Thoracic aorta (tissue), 2 donors: ENCODE results near the gene AHNAK2. TPM values are rescaled to one million over a fixed set of nuclear protein-coding genes. Genes with fewer than 3 reads are reported as not detected.

Source experiments
- ATAC-seq: fragments of 150-250 bp; one replicate; pipeline ENCODE4 v1.8.0; 2017; ENCODE audit warnings: low read depth; ENCODE audit not compliant: insufficient number of reproducible peaks, low FRiP score
- DNase-seq: peaks from one replicate; pipeline ENCODE4 v3.0.0-alpha.2; 2020; ENCODE audit warnings: low spot score
- H3K27ac ChIP-seq, 2 donors: fragments of 200-600 bp; sonication (generic); 1 replicate in 1 of 2; 2 replicates in 1 of 2; pipeline ENCODE4 v1.5.1; 2016; ENCODE audit warnings: mild to moderate bottlenecking in 2 of 2, moderate library complexity in 2 of 2
- H3K27me3 ChIP-seq: fragments of 200-600 bp; sonication (generic); replicated peaks from 2 replicates; pipeline ENCODE4 v1.6.0; 2016; ENCODE audit warnings: mild to moderate bottlenecking; ENCODE audit not compliant: insufficient read depth
- H3K36me3 ChIP-seq: fragments of 200-600 bp; sonication (generic); one replicate; pipeline ENCODE4 v1.5.1; 2016
- H3K4me1 ChIP-seq, 2 donors: fragments of 200-600 bp; sonication (generic); 1 replicate in 1 of 2; 2 replicates in 1 of 2; pipeline versions ENCODE4 v1.5.1 to v1.6.0; 2016; ENCODE audit warnings: low read depth in 2 of 2, mild to moderate bottlenecking in 1 of 2; ENCODE audit not compliant: control insufficient read depth in 1 of 2
- H3K4me3 ChIP-seq: fragments of 200-600 bp; sonication (generic); 2 replicates; pipeline ENCODE4 v1.5.1; 2016; ENCODE audit warnings: mild to moderate bottlenecking
- H3K9me3 ChIP-seq: fragments of 200-600 bp; sonication (generic); 2 replicates; pipeline ENCODE4 v1.5.1; 2016
- total RNA-seq, 2 donors: library from RNA; depleted of rRNA; stranded (reverse); fragments of >200 nt; gene quantifications; one replicate each; pipeline versions ENCODE4 v1.1.0 to v1.2.3, GENCODE V29; 2016
- TF ChIP-seq, protein P1 (sequence below): fragments of 200-600 bp; sonication (generic); IDR thresholded peaks from one replicate; pipeline ENCODE4 v1.5.1; 2019; ENCODE audit warnings: antibody characterized with exemption

AHNAK2 gene
- total RNA-seq, 2 donors from 2014 or later: 22.6 to 47.8 TPM

DNA sequence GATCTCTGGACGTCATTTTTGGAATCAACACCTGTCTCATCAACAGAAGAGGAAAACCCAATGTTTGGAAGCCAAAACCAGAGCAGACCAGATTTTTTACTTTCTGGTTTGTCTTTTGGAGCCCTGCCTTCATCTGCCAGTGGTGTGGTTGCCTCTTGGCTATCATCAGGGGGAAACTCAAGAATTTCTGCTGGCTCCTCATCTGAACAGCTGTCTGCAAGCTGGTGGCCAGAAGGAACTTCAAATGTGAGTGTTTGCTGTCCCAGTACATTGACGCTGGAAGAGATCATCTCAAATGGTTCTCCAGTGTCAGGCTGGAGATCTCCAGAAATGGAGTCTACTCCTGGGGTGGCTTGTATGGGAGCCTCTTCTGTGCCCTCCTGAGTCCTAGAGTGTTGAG lies 39.7 kb downstream of the AHNAK2 start:
- no peaks in the 10 kb centered on the region for H3K9me3 ChIP-seq
- ATAC-seq (no peak), DNase-seq (no peak)
- peaks cover 0 to 8% of the 10 kb centered on the region in 2 donors for H3K4me1 ChIP-seq
- no peaks in the 10 kb centered on the region for H3K27me3 ChIP-seq
- no peak overlapping the region for H3K27ac ChIP-seq
- H3K4me3 ChIP-seq: no peak overlapping the region
- H3K36me3 ChIP-seq: peaks cover 2% of the 10 kb centered on the region
- TF ChIP-seq, protein P1, sequence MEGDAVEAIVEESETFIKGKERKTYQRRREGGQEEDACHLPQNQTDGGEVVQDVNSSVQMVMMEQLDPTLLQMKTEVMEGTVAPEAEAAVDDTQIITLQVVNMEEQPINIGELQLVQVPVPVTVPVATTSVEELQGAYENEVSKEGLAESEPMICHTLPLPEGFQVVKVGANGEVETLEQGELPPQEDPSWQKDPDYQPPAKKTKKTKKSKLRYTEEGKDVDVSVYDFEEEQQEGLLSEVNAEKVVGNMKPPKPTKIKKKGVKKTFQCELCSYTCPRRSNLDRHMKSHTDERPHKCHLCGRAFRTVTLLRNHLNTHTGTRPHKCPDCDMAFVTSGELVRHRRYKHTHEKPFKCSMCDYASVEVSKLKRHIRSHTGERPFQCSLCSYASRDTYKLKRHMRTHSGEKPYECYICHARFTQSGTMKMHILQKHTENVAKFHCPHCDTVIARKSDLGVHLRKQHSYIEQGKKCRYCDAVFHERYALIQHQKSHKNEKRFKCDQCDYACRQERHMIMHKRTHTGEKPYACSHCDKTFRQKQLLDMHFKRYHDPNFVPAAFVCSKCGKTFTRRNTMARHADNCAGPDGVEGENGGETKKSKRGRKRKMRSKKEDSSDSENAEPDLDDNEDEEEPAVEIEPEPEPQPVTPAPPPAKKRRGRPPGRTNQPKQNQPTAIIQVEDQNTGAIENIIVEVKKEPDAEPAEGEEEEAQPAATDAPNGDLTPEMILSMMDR: no peak

DNA sequence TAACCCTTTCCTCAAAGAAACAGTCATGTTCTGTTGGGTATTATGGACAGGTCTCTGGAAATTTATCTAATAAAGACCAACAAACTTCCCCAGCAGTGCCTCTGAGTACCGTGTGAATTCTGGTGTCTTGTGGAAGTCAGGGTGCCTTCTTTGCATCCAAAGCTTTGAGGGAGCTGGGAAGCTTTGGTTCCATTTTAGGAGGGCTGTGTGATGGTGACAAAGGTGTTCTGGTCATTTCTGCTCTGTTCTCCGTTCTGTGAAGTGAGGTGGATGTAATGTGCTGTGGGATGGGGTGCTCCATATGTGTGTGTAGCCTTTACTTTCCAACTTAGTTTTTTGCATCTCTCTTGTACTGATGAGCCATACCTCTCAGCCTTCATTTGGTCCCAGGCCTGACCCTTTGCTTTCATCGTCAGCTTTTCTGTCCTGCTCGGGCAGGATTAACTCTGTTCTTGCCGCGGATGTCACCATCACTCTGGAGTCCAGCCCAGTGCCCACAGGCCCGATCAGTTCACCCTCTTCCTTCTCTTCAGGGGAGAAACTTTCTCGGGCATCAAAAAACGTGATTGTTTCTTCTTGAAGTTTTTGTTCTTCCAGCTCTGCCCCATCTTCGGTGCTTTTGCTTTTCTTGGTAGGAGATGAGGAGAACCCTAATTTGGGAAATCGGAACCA lies 40.3 kb downstream of the AHNAK2 start:
- ATAC-seq (no peak), DNase-seq (no peak)
- H3K4me3 ChIP-seq: no peak overlapping the region
- no peak overlapping the region for H3K27ac ChIP-seq
- H3K4me1 ChIP-seq: peaks cover 0 to 9% of the 10 kb centered on the region in 2 donors
- peaks cover 2% of the 10 kb centered on the region for H3K36me3 ChIP-seq
- no peaks in the 10 kb centered on the region for H3K27me3 ChIP-seq
- no peaks in the 10 kb centered on the region for H3K9me3 ChIP-seq
- TF ChIP-seq, protein P1: no peak

DNA sequence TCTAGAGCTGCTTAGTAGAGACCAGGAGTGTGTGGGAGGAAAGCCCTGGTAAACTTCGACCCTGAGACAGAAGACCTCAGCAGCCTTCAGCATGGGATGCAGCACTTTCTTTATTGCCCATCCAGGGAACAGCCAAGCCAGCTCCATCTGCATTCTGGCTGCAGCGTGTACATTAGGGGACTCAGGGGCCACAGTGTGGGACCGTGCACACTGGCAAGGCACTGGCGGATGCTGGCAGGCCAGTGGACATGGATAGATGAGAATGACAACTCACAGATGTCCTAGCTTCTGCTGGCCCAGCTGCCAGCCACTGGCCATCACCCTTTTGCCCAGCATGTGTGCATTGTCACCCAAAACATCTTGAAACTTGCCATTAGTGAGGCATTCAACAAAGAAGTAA lies 41.0 kb downstream of the AHNAK2 start:
- TF ChIP-seq, protein P1: no peak
- Histone ChIP-seq H3K27ac (no peak overlapping the region), H3K27me3 (no peaks in the 10 kb centered on the region), H3K4me3 (no peak overlapping the region), H3K36me3 (peaks cover 2% of the 10 kb centered on the region), H3K9me3 (no peaks in the 10 kb centered on the region), H3K4me1 (peaks cover 0 to 16% of the 10 kb centered on the region in 2 donors)
- DNase-seq (no peak), ATAC-seq (no peak)

DNA sequence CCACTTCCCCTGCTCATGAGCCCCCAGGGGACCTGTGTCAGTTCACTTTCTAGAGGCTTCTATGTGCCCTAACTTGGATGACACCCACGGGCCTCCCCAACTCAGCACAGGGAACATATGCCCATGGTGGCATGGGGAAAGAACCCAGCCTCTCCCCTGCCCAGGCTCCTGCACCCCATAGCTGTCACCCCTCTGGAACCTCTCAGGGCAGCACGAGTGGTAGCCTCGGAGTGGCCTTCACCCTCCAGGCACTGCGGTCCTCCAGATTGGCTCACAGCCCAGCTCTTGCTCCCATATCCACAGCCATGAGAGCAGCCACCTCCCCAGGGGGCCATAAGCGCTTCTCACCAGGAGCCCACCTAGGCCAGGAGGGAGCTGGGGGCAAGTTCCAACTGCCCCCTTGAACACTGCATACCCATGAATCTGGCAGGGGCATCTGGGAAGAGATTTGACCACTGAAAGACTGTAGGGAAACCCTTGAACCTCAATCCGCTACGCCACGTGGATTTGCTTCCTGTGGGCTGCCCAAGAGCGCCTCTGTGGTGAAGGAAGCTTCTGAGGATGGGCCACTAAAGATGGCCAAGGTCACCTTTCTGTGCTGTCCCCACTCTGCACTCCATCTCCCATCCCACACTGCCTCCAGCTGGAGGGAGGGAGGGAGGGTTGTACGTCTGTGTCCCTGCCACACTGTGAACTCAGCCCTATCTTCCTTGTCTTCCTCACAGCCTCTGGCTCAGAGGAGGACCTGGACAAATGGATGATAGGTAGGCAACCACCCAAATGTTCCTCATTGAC lies 41.6 kb downstream of the AHNAK2 start:
- DNase-seq (no peak), ATAC-seq (no peak)
- peaks cover 0 to 18% of the 10 kb centered on the region in 2 donors for H3K4me1 ChIP-seq
- H3K27me3 ChIP-seq: no peaks in the 10 kb centered on the region
- TF ChIP-seq, protein P1: no peak
- H3K9me3 ChIP-seq: no peaks in the 10 kb centered on the region
- peaks cover 2% of the 10 kb centered on the region for H3K36me3 ChIP-seq
- no peak overlapping the region for H3K27ac ChIP-seq
- no peak overlapping the region for H3K4me3 ChIP-seq

DNA sequence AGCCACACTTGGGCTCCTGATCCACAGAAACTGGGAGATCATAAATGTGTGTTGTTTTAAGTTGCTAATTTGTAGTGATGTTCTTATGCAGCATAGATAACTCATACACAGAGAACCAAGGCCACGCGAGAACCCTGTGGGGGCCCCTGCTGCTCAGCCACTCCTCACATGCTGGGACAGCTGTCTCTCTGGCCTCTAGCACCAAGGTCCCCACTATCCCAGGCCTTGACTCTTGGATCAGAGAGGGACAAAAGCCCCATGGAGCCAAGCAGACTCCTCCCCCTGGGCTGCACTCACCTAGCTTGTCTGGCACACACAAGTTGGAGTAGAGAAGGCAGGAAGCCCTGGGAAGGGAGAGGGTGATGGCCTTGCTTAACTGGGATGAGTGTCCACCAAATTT lies 42.2 kb downstream of the AHNAK2 start:
- Histone ChIP-seq H3K9me3 (no peaks in the 10 kb centered on the region), H3K27ac (no peak overlapping the region), H3K4me1 (peaks cover 0 to 18% of the 10 kb centered on the region in 2 donors), H3K27me3 (no peaks in the 10 kb centered on the region), H3K4me3 (no peak overlapping the region), H3K36me3 (no peaks in the 10 kb centered on the region)
- ATAC-seq: no peak
- TF ChIP-seq, protein P1: no peak
- no peak for DNase-seq
